Naive thymus-derived CD4-positive, alpha-beta T cell (primary cell): ENCODE data around the gene BCR. TPM values are rescaled to one million over a fixed set of nuclear protein-coding genes. Genes with fewer than 3 reads are reported as not detected.
A peak's percentile ranks its signal among the peaks of the same experiment; 100 is the strongest.

Source experiments
- ATAC-seq: fragments of 150-1000 bp; cut with Tn5 transposase; 2 replicates; pipeline ENCODE4 v1.10.0; 2021; ENCODE audit warnings: mild to moderate bottlenecking, moderate library complexity
- CTCF ChIA-PET: fragments of 350-600 bp; sonication (Branson Sonifier 250); formaldehyde crosslinking; loops from one replicate; lab custom pipeline; 2021; ENCODE audit warnings: antibody characterized with exemption; lab: Charles Lee
- POLR2A ChIA-PET: fragments of 350-600 bp; sonication (Branson Sonifier 250); formaldehyde crosslinking; loops from one replicate; lab custom pipeline; 2021; ENCODE audit warnings: antibody characterized with exemption, inconsistent platforms; lab: Charles Lee
- DNase-seq, 9 donors: peaks; one replicate each; pipeline versions ENCODE4 v3.0.0 to v3.0.0-alpha.2; 2020 to 2022; ENCODE audit warnings: mixed read lengths in 1 of 9
- H3K27ac ChIP-seq: one replicate; pipeline ENCODE4 v1.7.0; 2013; ENCODE audit warnings: mild to moderate bottlenecking, low read depth, low read length, moderate library complexity
- H3K27me3 ChIP-seq, 2 donors: one replicate each; pipeline ENCODE4 v1.7.0; 2013; ENCODE audit warnings: low read length in 2 of 2, mild to moderate bottlenecking in 2 of 2, moderate library complexity in 2 of 2; ENCODE audit not compliant: control insufficient read depth in 2 of 2, insufficient read depth in 2 of 2
- H3K36me3 ChIP-seq, 3 experiments: 1 replicate in 2 of 3; 2 replicates in 1 of 3; pipeline ENCODE4 v1.7.0; 2013; ENCODE audit warnings: low read length in 3 of 3, mild to moderate bottlenecking in 3 of 3, moderate library complexity in 1 of 3; ENCODE audit not compliant: insufficient read depth in 3 of 3, control insufficient read depth in 2 of 3
- H3K4me1 ChIP-seq, 2 donors: one replicate each; pipeline ENCODE4 v1.7.0; 2013; ENCODE audit warnings: low read length in 2 of 2, mild to moderate bottlenecking in 2 of 2, moderate library complexity in 1 of 2; ENCODE audit not compliant: control insufficient read depth in 2 of 2, insufficient read depth in 2 of 2
- H3K4me3 ChIP-seq: 2 replicates; pipeline ENCODE4 v1.7.0; 2013; ENCODE audit warnings: mild to moderate bottlenecking, low read length
- H3K9me3 ChIP-seq, 3 experiments: 1 replicate in 2 of 3; 2 replicates in 1 of 3; pipeline ENCODE4 v1.7.0; 2013; ENCODE audit warnings: low read length in 3 of 3; ENCODE audit not compliant: control insufficient read depth in 2 of 3
- H3K27ac Mint-ChIP-seq, 9 donors: one replicate each; pipeline ENCODE4 v1.8.0; 2020 to 2022; ENCODE audit warnings: mixed read lengths in 9 of 9, mild to moderate bottlenecking in 8 of 9, moderate library complexity in 5 of 9, inconsistent platforms in 2 of 9
- H3K27me3 Mint-ChIP-seq, 5 donors: one replicate each; pipeline ENCODE4 v1.8.0; 2021 to 2022; ENCODE audit warnings: mixed read lengths in 5 of 5, mild to moderate bottlenecking in 1 of 5
- H3K36me3 Mint-ChIP-seq, 5 donors: one replicate each; pipeline ENCODE4 v1.8.0; 2020 to 2022; ENCODE audit warnings: mixed read lengths in 5 of 5, mild to moderate bottlenecking in 3 of 5, inconsistent platforms in 1 of 5
- H3K4me1 Mint-ChIP-seq, 7 donors: one replicate each; pipeline ENCODE4 v1.8.0; 2020 to 2022; ENCODE audit warnings: mixed read lengths in 7 of 7, mild to moderate bottlenecking in 3 of 7, inconsistent platforms in 1 of 7
- H3K4me3 Mint-ChIP-seq, 10 donors: one replicate each; pipeline ENCODE4 v1.8.0; 2020 to 2022; ENCODE audit warnings: mild to moderate bottlenecking in 10 of 10, mixed read lengths in 10 of 10, moderate library complexity in 6 of 10, inconsistent platforms in 2 of 10
- H3K9me3 Mint-ChIP-seq, 11 donors: one replicate each; pipeline ENCODE4 v1.8.0; 2020 to 2022; ENCODE audit warnings: mixed read lengths in 11 of 11, mild to moderate bottlenecking in 4 of 11, inconsistent platforms in 1 of 11, moderate library complexity in 1 of 11
- intact Hi-C, 2 donors: fragments of 100-400 bp; cut with micrococcal nuclease; formaldehyde crosslinking; loops; one replicate each; pipeline ENCODE4 v1.15.1; 2023
- polyA plus RNA-seq, 2 donors: library from polyadenylated mRNA; unstranded; fragments of 300-500 nt; fragmentation: Illumina TruSeq; gene quantifications; one replicate each; pipeline ENCODE4 v1.2.3, GENCODE V29; 2021
- total RNA-seq, 6 experiments: library from RNA in 5 of 6; stranded (reverse) in 5 of 6; gene quantifications; 1 replicate in 5 of 6; 2 replicates in 1 of 6; pipeline ENCODE4 v1.2.3 and lab custom pipeline; 2021 to 2026

The BCR gene
- total and polyA plus RNA-seq, 7 experiments from 2014 or later, result 6.1 to 103 (median 83.8) TPM

GRCh38 chr22:23137468-23137867 is 42.8 kb upstream of the BCR start:
- H3K36me3 ChIP-seq, result no peaks in the 10 kb centered on the region
- H3K27me3 ChIP-seq, result no peaks in the 10 kb centered on the region
- H3K4me3 ChIP-seq, result peak overlapping the region; percentile 20
- peak overlapping the region; percentile 91 to 99 (median 96) for H3K27ac Mint-ChIP-seq
- no peak for DNase-seq
- intact Hi-C loops, result no loop called here
- no peak for ATAC-seq
- no peaks in the 10 kb centered on the region for H3K9me3 Mint-ChIP-seq
- H3K36me3 Mint-ChIP-seq, result no peaks in the 10 kb centered on the region
- H3K27me3 Mint-ChIP-seq, result peaks cover 0 to 5% (median 0%) of the 10 kb centered on the region in 5 donors
- peaks cover 48 to 62% of the 10 kb centered on the region in 2 donors for H3K4me1 ChIP-seq
- CTCF ChIA-PET, result interaction anchor here (1.1 to 2.2 kb wide), 3 partner anchors 18 to 183 kb away, joined by 3 to 11 read pairs (median 4); no protein-coding TSS in a partner anchor
- H3K4me3 Mint-ChIP-seq, result peak overlapping the region in 8 of 10 donors; percentile 62 to 83 (median 74)
- H3K27ac ChIP-seq, result peak overlapping the region; percentile 72
- POLR2A ChIA-PET, result interaction anchor here (1.4 kb wide), 2 partner anchors 12 to 18 kb away, joined by 4 read pairs; no protein-coding TSS in a partner anchor
- peaks cover 20 to 50% (median 46%) of the 10 kb centered on the region in 7 donors for H3K4me1 Mint-ChIP-seq
- no peaks in the 10 kb centered on the region for H3K9me3 ChIP-seq

DNA sequence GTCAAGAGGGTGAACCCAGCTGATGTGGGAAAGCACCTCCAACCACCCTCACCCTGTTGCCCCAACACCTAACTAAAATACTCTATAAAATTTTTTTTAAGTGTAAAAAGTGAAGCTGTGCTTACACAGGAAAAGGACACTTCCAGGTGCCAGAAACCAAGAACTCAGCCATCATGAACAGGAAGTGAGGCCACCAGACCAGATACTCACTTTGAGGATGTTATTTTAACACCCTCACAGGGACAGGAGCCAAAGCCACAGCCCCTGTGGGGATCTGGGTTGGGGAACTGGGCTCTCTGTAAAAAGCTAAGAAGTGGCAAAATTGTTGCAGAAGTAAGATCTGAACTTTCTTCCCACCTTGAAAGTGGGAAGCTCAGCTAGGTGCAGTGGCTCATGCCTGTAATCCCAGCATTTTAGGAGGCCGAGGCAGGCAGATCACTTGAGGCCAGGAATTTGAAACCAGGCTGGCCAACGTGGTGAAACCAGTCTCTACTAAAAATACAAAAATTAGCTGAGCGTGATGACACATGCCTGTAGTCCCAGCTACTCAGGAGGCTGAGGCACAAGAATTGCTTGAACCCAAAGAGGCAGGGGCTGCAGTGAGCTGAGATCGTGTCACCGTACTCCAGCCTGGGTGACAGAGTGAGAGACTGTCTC is 42.3 kb upstream of the BCR start:
- Mint-ChIP-seq H3K4me1 (peaks cover 21 to 56% (median 51%) of the 10 kb centered on the region in 7 donors), H3K36me3 (no peaks in the 10 kb centered on the region), H3K27me3 (peaks cover 0 to 5% (median 0%) of the 10 kb centered on the region in 5 donors), H3K27ac (peak overlapping the region; percentile 91 to 99 (median 96)), H3K4me3 (peak overlapping the region; percentile 62 to 83 (median 72)), H3K9me3 (no peaks in the 10 kb centered on the region)
- peaks cover 53 to 67% of the 10 kb centered on the region in 2 donors for H3K4me1 ChIP-seq
- CTCF ChIA-PET, result interaction anchor here (1.1 to 2.2 kb wide), 5 partner anchors 10 to 183 kb away, joined by 3 to 11 read pairs (median 4); no protein-coding TSS in a partner anchor
- H3K27me3 ChIP-seq, result no peaks in the 10 kb centered on the region
- ATAC-seq (peak; percentile 54), DNase-seq (peak; percentile 25 to 61 (median 45))
- H3K9me3 ChIP-seq, result no peaks in the 10 kb centered on the region
- intact Hi-C loops, result no loop called here
- H3K27ac ChIP-seq, result peak overlapping the region; percentile 72
- H3K36me3 ChIP-seq, result no peaks in the 10 kb centered on the region
- H3K4me3 ChIP-seq, result peak overlapping the region; percentile 44
- POLR2A ChIA-PET, result interaction anchor here (1.4 kb wide), 2 partner anchors 11 to 19 kb away, joined by 4 read pairs; no protein-coding TSS in a partner anchor

DNA sequence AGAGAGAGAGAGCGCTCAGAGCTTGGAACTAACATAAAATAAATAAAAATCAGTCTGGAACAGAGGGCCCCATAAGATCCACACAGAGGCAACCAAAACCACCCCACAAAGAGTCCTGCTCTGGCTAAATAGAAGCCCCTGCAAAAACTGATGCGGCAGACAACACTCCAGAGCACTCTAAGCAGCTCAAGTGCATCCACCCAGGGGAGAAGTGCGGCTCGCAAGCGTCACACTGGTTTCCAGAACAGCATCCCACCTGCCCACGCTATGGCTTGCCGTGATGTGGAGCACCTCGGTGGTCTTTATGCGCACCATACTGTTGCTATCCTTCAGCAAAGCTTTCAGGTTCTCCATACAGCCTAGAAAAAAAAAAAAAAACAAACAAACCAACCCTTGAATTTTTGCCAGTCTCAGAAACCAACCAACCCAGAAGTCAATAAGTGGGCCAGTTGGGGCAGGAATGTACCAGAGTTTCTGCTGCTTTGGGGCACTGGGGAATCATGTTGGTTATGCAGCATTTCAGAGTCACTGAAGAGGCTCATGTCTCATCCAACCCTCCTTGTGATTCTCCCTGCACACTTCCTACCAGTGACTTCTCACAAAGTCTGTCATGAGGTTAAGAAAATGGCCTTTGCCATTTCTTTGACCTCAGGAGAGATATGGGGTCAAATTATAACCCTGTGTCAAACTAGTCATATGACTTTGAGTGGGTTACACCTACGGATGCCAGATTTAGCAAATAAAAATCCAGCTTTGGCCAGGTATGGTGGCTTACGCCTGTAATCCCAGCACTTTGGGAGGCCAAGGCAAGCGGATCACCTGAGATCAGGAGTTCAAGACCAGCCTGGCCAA is 41.5 kb upstream of the BCR start:
- POLR2A ChIA-PET, result interaction anchor here (1.4 kb wide), 1 partner anchor 19 kb away, joined by 4 read pairs; no protein-coding TSS in a partner anchor
- Histone ChIP-seq H3K27me3 (no peaks in the 10 kb centered on the region), H3K27ac (peak overlapping the region; percentile 72), H3K9me3 (no peaks in the 10 kb centered on the region), H3K36me3 (no peaks in the 10 kb centered on the region), H3K4me3 (peak overlapping the region; percentile 44), H3K4me1 (peaks cover 57 to 72% of the 10 kb centered on the region in 2 donors)
- no peaks in the 10 kb centered on the region for H3K36me3 Mint-ChIP-seq
- peaks cover 0 to 2% (median 0%) of the 10 kb centered on the region in 11 donors for H3K9me3 Mint-ChIP-seq
- no peak for DNase-seq
- H3K4me3 Mint-ChIP-seq, result peak overlapping the region; percentile 1 to 83 (median 72)
- peak overlapping the region; percentile 91 to 99 (median 96) for H3K27ac Mint-ChIP-seq
- intact Hi-C loops, result no loop called here
- no peak for ATAC-seq
- peaks cover 0 to 4% (median 0%) of the 10 kb centered on the region in 5 donors for H3K27me3 Mint-ChIP-seq
- H3K4me1 Mint-ChIP-seq, result peaks cover 26 to 64% (median 55%) of the 10 kb centered on the region in 7 donors
- CTCF ChIA-PET, result interaction anchor here (1.1 to 2.2 kb wide), 4 partner anchors 11 to 184 kb away, joined by 3 to 11 read pairs (median 4); no protein-coding TSS in a partner anchor

DNA sequence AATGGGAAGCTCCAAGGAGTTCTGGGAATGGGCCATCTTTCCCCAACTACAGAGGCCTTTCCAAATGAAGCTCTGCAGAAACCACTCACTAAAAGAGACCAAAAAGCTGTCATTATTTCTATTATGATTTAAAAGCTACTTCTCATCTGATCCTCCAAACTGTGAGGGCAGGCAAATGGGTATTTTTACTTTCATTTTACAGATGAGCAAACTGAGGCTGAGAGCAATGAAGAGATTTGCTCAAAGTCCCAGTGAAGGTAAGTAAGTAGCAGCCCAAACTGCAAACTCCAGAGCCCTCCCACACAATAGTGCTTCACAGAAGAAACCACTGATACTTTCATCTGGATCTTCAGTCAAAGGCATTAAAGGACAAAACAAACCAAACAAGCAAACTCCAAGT is 39.9 kb upstream of the BCR start:
- Mint-ChIP-seq H3K27me3 (peaks cover 0 to 5% (median 0%) of the 10 kb centered on the region in 5 donors), H3K36me3 (no peaks in the 10 kb centered on the region), H3K27ac (peak overlapping the region in 8 of 9 donors; percentile 25 to 98 (median 86)), H3K4me1 (peaks cover 32 to 79% (median 70%) of the 10 kb centered on the region in 7 donors), H3K4me3 (no peak overlapping the region), H3K9me3 (peaks cover 0 to 2% (median 0%) of the 10 kb centered on the region in 11 donors)
- Histone ChIP-seq H3K36me3 (no peaks in the 10 kb centered on the region), H3K4me3 (no peak overlapping the region), H3K27ac (no peak overlapping the region), H3K4me1 (peaks cover 71 to 76% of the 10 kb centered on the region in 2 donors), H3K9me3 (no peaks in the 10 kb centered on the region), H3K27me3 (no peaks in the 10 kb centered on the region)
- ChIA-PET CTCF (no interaction called here), POLR2A (interaction anchor here (0.6 to 2.4 kb wide), 4 partner anchors 18 to 335 kb away, joined by 3 to 11 read pairs (median 4); no protein-coding TSS in a partner anchor)
- ATAC-seq (no peak), DNase-seq (no peak)
- intact Hi-C loops, result loop anchor here in 1 of 2 donors (5.0 kb wide), 2 partner anchors 752 to 1403 kb away; partner anchors contain the start of genes MIF and YPEL1

DNA sequence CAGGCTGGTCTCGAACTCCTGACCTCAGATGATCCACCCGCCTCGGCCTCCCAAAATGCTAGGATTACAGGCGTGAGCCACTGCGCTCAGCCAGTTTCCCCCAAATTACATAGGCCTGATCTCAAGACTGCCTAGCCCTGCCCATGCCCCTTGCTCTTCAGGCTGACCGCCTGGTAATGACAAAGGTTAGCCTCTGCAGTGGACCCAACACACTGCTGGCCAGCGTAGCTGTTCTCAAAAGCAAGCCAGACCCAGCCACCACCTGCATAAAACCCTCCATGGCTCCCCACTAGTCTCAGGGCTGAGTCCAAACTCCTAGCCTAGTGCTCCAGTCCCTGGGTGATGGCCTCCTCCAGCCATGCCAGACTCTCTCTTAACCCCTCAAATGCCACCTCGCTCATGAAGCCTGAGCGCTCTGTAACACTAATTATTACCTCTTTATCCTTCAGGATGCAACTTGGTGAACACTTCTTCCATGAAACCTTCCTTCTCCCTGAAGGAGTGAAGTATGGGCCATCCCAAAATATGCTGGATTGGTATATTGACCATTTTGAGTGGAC is 37.7 kb upstream of the BCR start:
- peaks cover 0 to 2% (median 0%) of the 10 kb centered on the region in 11 donors for H3K9me3 Mint-ChIP-seq
- H3K4me3 ChIP-seq, result peak overlapping the region; percentile 21
- CTCF ChIA-PET, result no interaction called here

More for the DNA sequence above, 37.7 kb upstream of the BCR start:
- no peaks in the 10 kb centered on the region for H3K36me3 ChIP-seq
- no peaks in the 10 kb centered on the region for H3K9me3 ChIP-seq
- intact Hi-C loops, result loop anchor here (1.0 to 5.0 kb wide), 8 partner anchors 32 to 1405 kb away; partner anchors contain the start of genes BCR (in 1 of the 2), MIF (in 1 of the 2) and YPEL1 (in 1 of the 2)
- no peaks in the 10 kb centered on the region for H3K36me3 Mint-ChIP-seq
- H3K27ac Mint-ChIP-seq, result peak overlapping the region; percentile 90 to 98 (median 96)
- peak overlapping the region; percentile 73 to 87 (median 80) for H3K4me3 Mint-ChIP-seq
- ATAC-seq (no peak), DNase-seq (no peak)
- H3K27me3 ChIP-seq, result no peaks in the 10 kb centered on the region
- H3K27ac ChIP-seq, result peak overlapping the region; percentile 48
- peaks cover 35 to 82% (median 66%) of the 10 kb centered on the region in 7 donors for H3K4me1 Mint-ChIP-seq
- peaks cover 56 to 59% of the 10 kb centered on the region in 2 donors for H3K4me1 ChIP-seq
- POLR2A ChIA-PET, result interaction anchor here (1.0 kb wide), 1 partner anchor 990 kb away, joined by 3 read pairs; no protein-coding TSS in a partner anchor
- peaks cover 0 to 8% (median 0%) of the 10 kb centered on the region in 5 donors for H3K27me3 Mint-ChIP-seq
